GM19238 (cell line): ENCODE data around the gene FSD1L.
"Not testable (repeated sequence)": the region's sequence is repeated elsewhere in the genome, so short reads cannot be mapped to it uniquely, and the experiment has no call there.

Source experiments
- DNase-seq: peaks from one replicate; pipeline ENCODE4 v3.0.0; 2011; ENCODE audit warnings: low spot score; ENCODE audit not compliant: insufficient read length

Gene FSD1L

DNA sequence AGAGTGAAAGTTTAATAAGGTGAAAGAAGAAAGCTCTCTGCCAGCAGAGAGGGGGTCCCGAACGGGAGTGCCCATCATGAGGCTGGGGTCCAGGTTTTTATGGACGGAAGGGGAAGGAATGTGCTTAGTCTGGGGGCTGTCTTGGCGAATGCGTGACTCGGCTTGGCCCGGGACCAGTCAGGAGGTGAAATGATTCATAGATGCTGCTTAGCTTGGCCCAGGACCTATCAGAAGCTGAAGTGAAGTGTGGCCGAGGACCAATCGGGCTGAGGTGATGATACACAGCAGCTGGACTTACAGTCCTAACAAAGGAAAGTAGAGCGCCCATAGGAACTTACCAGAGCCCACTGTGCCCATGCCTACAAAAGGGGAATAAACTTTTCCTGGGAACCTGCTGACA is 106.2 kb downstream of the FSD1L start:
- DNase-seq: no peak

DNA sequence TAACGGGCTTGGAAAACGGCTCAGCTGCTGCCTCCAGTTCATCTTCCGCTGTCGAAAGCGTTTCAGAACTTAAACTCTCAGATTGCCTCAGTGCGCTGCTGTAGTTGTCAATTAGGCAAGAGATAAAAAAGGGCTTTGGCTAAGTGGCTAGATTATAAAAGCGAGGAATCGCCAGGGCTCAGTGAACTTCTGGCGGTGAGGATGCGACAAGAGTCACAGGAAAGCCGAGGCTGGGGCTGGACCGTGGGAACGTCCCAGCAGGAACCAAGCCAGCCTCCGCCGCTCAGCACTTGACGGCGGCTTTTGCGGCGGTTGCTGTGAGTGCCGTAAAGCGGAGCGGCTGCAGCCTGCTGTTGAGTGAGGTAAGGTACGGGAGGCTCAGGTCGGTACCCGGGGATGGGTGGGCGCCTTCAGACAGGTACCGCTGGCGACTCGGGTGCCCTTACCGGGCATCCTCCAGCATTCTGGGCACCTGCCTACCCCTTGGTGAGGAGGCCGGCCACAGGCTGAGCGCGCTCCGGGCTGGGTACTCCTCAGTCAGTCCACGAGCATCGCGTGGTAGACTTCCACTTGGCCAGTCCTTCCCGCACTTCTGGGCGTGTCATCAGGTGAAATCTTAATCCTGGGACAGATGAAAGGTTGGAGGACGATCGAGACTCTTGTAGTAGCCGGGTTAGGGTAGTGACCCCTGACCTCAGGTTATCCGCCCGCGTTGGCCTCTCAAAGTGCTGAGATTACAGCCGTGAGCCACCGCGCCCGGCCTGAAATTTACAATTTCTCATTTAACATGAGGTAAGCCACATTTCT is 110.2 kb downstream of the FSD1L start, which contains the start of gene FKTN:
Gene FKTN (plus strand): TSS at position 328 of the 807 bp plus-strand sequence. CDS start 16,902 bp downstream, outside the sequence.
- peak; percentile 71 for DNase-seq

DNA sequence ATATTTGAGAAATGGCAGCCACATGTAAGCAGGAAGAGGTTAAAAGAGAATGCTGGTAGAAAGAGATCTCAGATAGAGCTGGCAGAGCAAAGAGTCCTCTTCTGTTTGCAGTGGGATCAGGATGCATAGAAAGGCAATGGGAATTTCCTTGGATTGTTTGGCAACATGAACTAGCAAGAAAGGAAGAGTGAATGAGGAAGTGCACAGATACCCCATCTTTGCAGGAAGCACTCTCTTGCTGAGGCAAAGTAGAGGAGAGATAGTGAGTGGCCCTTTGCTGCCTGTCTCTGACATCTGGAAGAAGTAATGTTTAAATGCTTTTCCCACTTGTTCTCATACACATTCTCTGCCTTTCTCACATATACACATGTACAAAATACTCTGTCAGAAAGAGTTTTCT is 124.6 kb downstream of the FSD1L start:
- DNase-seq: no peak

DNA sequence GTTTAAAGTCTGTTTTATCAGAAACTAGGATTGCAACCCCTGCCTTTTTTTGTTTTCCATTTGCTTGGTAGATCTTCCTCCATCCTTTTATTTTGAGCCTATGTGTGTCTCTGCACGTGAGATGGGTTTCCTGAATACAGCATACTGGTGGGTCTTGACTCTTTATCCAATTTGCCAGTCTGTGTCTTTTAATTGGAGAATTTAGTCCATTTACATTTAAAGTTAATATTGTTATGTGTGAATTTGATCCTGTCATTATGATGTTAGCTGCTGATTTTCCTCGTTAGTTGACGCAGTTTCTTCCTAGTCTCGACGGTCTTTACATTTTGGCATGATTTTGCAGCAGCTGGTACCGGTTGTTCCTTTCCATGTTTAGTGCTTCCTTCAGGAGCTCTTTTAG is 132.1 kb downstream of the FSD1L start:
- not testable (repeated sequence) for DNase-seq

DNA sequence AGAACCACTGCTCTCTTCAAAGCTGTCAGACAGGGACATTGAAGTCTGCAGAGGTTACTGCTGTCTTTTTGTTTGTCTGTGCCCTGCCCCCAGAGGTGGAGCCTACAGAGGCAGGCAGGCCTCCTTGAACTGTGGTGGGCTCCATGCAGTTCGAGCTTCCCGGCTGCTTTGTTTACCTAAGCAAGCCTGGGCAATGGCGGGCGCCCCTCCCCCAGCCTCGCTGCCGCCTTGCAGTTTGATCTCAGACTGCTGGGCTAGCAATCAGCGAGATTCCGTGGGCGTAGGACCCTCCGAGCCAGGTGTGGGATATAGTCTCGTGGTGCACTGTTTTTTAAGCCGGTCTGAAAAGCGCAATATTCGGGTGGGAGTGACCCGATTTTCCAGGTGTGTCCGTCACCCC is 133.7 kb downstream of the FSD1L start:
- not testable (repeated sequence) for DNase-seq

DNA sequence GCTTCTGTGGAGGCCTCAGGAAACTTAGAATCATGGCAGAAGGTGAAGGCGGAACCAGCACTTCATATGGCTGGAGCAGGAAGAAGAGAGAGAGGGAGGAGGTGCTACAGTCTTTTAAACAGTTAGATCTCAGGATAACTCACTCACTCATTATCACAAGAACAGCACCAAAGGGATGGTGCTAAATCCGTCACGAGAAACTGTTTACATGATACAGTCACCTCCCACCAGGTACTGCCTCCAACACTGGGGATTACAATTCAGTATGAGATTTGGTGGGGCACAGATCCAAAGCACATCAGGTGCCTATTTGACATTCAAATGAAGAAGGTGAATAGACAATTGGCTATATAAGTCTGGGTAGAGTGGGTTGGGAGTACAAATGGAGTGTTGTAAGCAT is 145.3 kb downstream of the FSD1L start:
- no peak for DNase-seq
